ENCODE data around the gene TRIM2.
"Not testable (repeated sequence)": the region's sequence is repeated elsewhere in the genome, so short reads cannot be mapped to it uniquely, and the experiment has no call there.

TRIM2 gene

GRCh38 chr4:153189016-153189801 lies 15.0 kb upstream of the TRIM2 start:
- DNase-seq (ENCODE audit: low read depth in 2 of 2), result no peak

- no peak for DNase-seq (ENCODE audit: low read depth in 2 of 2)
These were observed 12.4 kb upstream of the TRIM2 start for GRCh38 chr4:153191795-153192363.

- no peak for DNase-seq (ENCODE audit: low read depth in 2 of 2)
These were observed 6.9 kb upstream of the TRIM2 start for GRCh38 chr4:153197301-153197700.

GRCh38 chr4:153198719-153199118 lies 5.5 kb upstream of the TRIM2 start:
- no peak for DNase-seq (ENCODE audit: low read depth in 2 of 2)

- DNase-seq (ENCODE audit: low read depth in 2 of 2), result not testable (repeated sequence)
These were observed 497 bp upstream of the TRIM2 start for GRCh38 chr4:153203746-153204145.

GRCh38 chr4:153204728-153205648 lies 745 bp downstream of the TRIM2 start:
- DNase-seq (ENCODE audit: low read depth in 2 of 2), result peak in 1 of 2 donors; percentile 10

GRCh38 chr4:153205757-153206156 lies 1.5 kb downstream of the TRIM2 start:
- DNase-seq (ENCODE audit: low read depth in 2 of 2), result no peak

- DNase-seq (ENCODE audit: low read depth in 2 of 2), result no peak
These were observed 2.3 kb downstream of the TRIM2 start for GRCh38 chr4:153206534-153206933.

GRCh38 chr4:153207027-153207426 lies 2.8 kb downstream of the TRIM2 start:
- DNase-seq (ENCODE audit: low read depth in 2 of 2), result no peak

GRCh38 chr4:153207567-153207966 lies 3.3 kb downstream of the TRIM2 start:
- DNase-seq (ENCODE audit: low read depth in 2 of 2), result no peak

GRCh38 chr4:153209410-153209809 lies 5.2 kb downstream of the TRIM2 start:
- no peak for DNase-seq (ENCODE audit: low read depth in 2 of 2)

GRCh38 chr4:153210727-153211126 lies 6.5 kb downstream of the TRIM2 start:
- no peak for DNase-seq (ENCODE audit: low read depth in 2 of 2)

GRCh38 chr4:153211986-153212728 lies 7.9 kb downstream of the TRIM2 start:
- no peak for DNase-seq (ENCODE audit: low read depth in 2 of 2)

GRCh38 chr4:153212736-153213135 lies 8.5 kb downstream of the TRIM2 start:
- no peak for DNase-seq (ENCODE audit: low read depth in 2 of 2)

GRCh38 chr4:153215921-153216320 lies 11.7 kb downstream of the TRIM2 start:
- no peak for DNase-seq (ENCODE audit: low read depth in 2 of 2)

GRCh38 chr4:153216546-153216945 lies 12.3 kb downstream of the TRIM2 start:
- no peak for DNase-seq (ENCODE audit: low read depth in 2 of 2)

- no peak for DNase-seq (ENCODE audit: low read depth in 2 of 2)
These were observed 13.2 kb downstream of the TRIM2 start for GRCh38 chr4:153217440-153217839.

GRCh38 chr4:153218961-153219360 lies 14.7 kb downstream of the TRIM2 start:
- DNase-seq (ENCODE audit: low read depth in 2 of 2), result no peak

GRCh38 chr4:153220682-153221395 lies 16.6 kb downstream of the TRIM2 start:
- no peak for DNase-seq (ENCODE audit: low read depth in 2 of 2)

GRCh38 chr4:153221783-153222706 lies 17.8 kb downstream of the TRIM2 start:
- DNase-seq (ENCODE audit: low read depth in 2 of 2), result peak in 1 of 2 donors; percentile 1

Measured in stimulated activated CD8-positive, alpha-beta memory T cell treated with anti-CD3 and anti-CD28 coated beads, Interleukin-15, amount 100 ng/mL, for 4 hours (primary cell).